DMS153 (cell line): Measurements from ENCODE around the gene SI.
"Not testable (repeated sequence)": the region's sequence is repeated elsewhere in the genome, so short reads cannot be mapped to it uniquely, and the experiment has no call there.

ENCODE experiments used
- DNase-seq: peaks from one replicate; lab custom pipeline; 2025; lab: John Stamatoyannopoulos, UW

The SI gene

GRCh38 chr3:165078293-165078692, at the start of gene SI:
TSS of gene SI (minus strand) at chr3:165078496. CDS start at chr3:165076012, 2,484 bp downstream.
- DNase-seq, result peak; percentile 37

GRCh38 chr3:165125836-165126235, 47.5 kb upstream of the SI start:
- DNase-seq, result no peak

GRCh38 chr3:165111401-165111800, 33.1 kb upstream of the SI start:
- no peak for DNase-seq

DNA sequence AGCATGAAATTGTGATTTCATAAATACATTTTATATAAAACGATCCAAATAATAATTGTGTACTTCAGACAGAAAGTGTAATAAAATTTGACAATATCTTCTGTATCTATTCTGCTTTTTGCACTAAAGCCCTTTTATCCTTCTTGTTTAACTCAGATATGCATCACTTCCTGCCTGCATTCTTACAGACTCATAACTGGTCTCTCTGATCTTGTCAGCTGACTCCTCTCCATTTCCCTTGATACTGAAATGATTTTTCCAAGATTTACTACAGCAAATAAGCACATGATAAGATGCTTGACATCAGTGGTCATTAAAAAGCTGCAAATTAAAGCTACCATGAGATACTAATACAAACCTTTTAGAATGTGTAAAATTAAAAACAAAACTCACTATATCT, 25.3 kb upstream of the SI start:
- DNase-seq, result no peak

- peak; percentile 34 for DNase-seq
Measured at GRCh38 chr3:165082650-165083049, 4.4 kb upstream of the SI start.

- no peak for DNase-seq
Measured at GRCh38 chr3:165081183-165081582, 2.9 kb upstream of the SI start.

- no peak for DNase-seq
Measured at GRCh38 chr3:165075695-165076094, 2.6 kb downstream of the SI start.

DNA sequence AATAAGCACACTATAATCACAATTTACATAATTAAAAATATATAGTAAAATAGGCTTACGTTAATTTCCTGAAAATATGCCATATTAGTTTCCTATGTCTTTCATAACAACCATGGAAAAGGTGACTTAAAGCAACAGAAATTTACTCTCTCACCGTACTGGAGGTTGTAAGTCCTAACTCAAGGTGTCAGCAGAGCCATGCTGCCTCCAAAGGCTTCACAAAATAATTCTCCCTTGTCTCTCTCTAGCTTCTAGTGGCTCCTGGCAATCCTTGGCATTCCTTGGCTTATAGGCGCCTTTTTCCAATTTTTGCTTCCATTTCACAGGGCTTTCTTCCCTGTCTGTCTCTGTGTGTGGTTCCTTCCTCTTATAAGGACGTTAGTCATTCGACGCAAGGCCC, 7.6 kb downstream of the SI start:
- no peak for DNase-seq

- DNase-seq, result no peak
Measured at GRCh38 chr3:165056510-165056909, 21.8 kb downstream of the SI start.

GRCh38 chr3:165040186-165040585, 38.1 kb downstream of the SI start:
- no peak for DNase-seq

GRCh38 chr3:165011557-165011956, 66.7 kb downstream of the SI start:
- no peak for DNase-seq

DNA sequence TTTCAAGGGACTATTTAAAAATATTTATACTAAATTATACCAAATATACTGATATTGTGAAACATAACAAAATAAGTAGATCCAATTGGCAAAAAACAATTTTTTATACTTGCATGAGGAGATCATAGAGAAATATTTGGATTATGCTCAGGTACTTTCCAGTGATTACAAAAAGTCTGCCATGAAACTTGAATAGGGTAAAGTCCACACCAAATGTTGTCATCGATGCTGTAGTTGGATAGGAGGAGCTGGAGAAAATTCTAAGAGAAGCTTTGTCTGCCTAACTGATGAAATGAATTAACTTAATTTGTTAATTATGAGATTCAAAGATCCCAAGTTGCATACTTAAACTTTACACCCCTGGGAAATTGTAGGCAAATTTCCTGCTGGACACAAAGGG, 93.3 kb downstream of the SI start:
- no peak for DNase-seq

DNA sequence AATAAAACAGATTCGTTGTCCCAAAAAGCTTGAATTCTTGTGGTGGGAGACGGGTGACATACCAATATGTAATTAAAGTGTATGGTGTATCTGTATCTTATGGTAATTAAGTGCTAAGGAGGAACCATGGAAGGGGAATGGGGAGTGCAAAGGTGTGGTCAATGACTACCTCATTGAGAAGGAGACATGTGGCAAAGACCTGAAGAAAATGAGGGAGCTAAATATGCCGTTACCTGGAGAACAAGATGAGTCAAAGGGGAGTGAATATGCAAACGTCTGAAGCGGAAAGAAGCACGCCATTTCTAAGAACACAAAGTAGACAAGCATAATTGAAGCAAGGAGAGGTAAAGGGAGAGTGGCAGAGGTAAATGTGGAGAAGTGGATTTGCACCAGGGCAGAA, 115.7 kb downstream of the SI start:
- DNase-seq, result no peak

DNA sequence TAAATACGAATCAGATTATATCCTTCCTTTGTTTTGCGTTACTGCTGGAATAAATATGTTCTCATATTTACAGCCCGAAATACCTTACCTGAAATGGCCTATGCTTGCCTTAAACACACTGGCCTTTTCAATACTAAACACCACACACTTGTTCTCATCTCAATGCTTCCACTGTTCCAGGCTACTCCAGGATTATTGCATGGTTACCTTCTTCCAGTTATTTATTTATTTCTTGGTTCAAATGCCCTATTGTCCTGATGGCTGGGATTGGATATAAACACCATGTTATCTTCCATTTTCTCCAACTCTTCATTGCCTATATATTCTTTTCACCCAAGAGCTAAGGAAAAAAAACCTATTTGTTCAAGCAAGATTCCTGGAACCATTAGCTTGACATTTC, 125.3 kb downstream of the SI start:
- no peak for DNase-seq

DNA sequence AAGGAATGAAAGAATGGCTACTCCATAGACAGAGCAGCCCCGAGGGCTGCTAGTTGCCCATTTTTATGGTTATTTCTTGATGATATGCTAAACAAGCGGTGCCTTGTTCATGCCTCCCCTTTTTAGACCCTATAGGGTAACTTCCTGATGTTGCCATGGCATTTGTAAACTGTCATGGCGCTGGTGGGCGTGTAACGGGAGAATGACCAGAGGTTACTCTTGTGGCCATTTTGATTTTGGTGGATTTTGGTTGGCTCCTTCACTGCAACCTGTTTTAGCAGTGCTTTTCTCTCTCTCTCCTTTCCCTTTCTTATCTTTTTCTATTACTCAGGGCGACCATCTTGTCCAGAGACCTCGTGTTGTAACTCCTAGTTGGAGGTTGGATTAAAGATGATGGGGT, 126.9 kb downstream of the SI start:
- DNase-seq, result not testable (repeated sequence)

DNA sequence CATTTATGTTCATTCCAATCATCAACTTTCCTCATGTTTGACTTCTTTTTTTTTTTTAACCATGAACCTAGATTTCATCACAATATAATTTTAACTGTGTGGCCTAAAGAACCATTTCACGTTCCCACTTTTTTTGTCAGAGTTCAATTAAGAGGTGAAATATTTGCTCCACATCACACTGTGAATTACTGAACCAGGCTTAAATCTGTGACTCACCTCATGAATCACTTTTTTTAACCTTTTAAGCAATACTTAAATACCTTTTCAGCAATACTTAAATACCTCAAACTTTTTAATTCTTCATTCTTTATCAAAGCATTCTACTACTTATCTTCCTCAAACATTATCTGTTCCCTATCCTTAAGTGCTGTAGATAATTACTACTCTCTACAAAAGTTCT, 137.6 kb downstream of the SI start:
- no peak for DNase-seq

GRCh38 chr3:164929642-164930041, 148.7 kb downstream of the SI start:
- no peak for DNase-seq
